Psoas muscle (tissue), 8 donors: ENCODE data around the gene USF3. TPM values are rescaled to one million over a fixed set of nuclear protein-coding genes. Genes with fewer than 3 reads are reported as not detected.

Experiments used
- ATAC-seq, 4 donors: fragments of 200-7000 bp; cut with Tn5 transposase; one replicate each; pipeline ENCODE4 v1.9.1; 2020; ENCODE audit warnings: moderate library complexity in 3 of 4, mild to moderate bottlenecking in 2 of 4
- DNase-seq, 2 donors: peaks; one replicate each; pipeline ENCODE4 v3.0.0-alpha.2; 2020
- H3K27ac ChIP-seq: fragments of 200-600 bp; one replicate; pipeline ENCODE4 v1.8.0; 2022
- H3K27me3 ChIP-seq, 3 donors: fragments of 200-600 bp in 1 of 3; one replicate each; pipeline versions ENCODE4 v1.6.1 to v1.8.0; 2013 to 2022; ENCODE audit warnings: low read length in 2 of 3, mild to moderate bottlenecking in 2 of 3, moderate library complexity in 1 of 3; ENCODE audit not compliant: insufficient read depth in 3 of 3
- H3K36me3 ChIP-seq, 2 donors: fragments of 200-600 bp in 1 of 2; one replicate each; pipeline versions ENCODE4 v1.6.1 to v1.8.0; 2013 to 2022; ENCODE audit warnings: low read depth in 1 of 2, mild to moderate bottlenecking in 1 of 2, moderate library complexity in 1 of 2; ENCODE audit not compliant: insufficient read depth in 1 of 2
- H3K4me1 ChIP-seq: fragments of 200-600 bp; one replicate; pipeline ENCODE4 v1.8.0; 2022
- H3K4me3 ChIP-seq: fragments of 200-600 bp; one replicate; pipeline ENCODE4 v1.8.0; 2022; ENCODE audit warnings: mild to moderate bottlenecking
- H3K9me3 ChIP-seq: fragments of 200-600 bp; one replicate; pipeline ENCODE4 v1.8.0; 2022
- WGBS, 3 donors: extraction: QIAGEN DNeasy Blood & Tissue Kit; methylation state at CpG; one replicate each; pipeline versions ENCODE4 v1.1.6 to v1.1.7; 2013; 5-methylcytosine and 5-hydroxymethylcytosine counted together
- intact Hi-C, 2 donors: fragments of 100-400 bp; cut with DNase I; formaldehyde crosslinking; loops; one replicate each; pipeline versions ENCODE4 v1.11.0 to v1.14.2; 2022
- polyA plus RNA-seq, 3 donors: library from polyadenylated mRNA; stranded (reverse); fragments of 200-250 nt; gene quantifications; one replicate each; pipeline ENCODE4 v1.2.3, GENCODE V29; 2013
- total RNA-seq, 4 donors: library from RNA; stranded (reverse); fragmentation: NEBNext Ultra II Directional in 2 of 4; extraction: Animal tissue kit (Norgen Biotek cat#: 25700) in 2 of 4; gene quantifications; one replicate each; pipeline versions ENCODE4 v1.2.1 to v1.2.4, GENCODE V29; 2021 to 2023
- TF ChIP-seq, protein P1 (sequence below): fragments of 200-600 bp; IDR thresholded peaks from one replicate; pipeline ENCODE4 v1.8.0; 2022; ENCODE audit warnings: antibody characterized with exemption
- donor health status: healthy with polysubstance abuse.
- donor health status: DM: no; HTN: no; CAD: no; lungs with moderate emphysema.
- donor health status: Bipolar disorder and iron deficiency.
- donor health status: healthy.
- donor health status: DM: yes; HTN: yes; CAD: no.
- donor health status: DM: no; HTN: no; CAD: no.
- donor health status: DM: no; HTN: no; CAD: no.
- donor health status: DM: yes; HTN: yes; CAD: no.

Gene USF3
- total and polyA plus RNA-seq, 7 donors, result 6.3 to 35.4 (median 20.4) TPM

DNA sequence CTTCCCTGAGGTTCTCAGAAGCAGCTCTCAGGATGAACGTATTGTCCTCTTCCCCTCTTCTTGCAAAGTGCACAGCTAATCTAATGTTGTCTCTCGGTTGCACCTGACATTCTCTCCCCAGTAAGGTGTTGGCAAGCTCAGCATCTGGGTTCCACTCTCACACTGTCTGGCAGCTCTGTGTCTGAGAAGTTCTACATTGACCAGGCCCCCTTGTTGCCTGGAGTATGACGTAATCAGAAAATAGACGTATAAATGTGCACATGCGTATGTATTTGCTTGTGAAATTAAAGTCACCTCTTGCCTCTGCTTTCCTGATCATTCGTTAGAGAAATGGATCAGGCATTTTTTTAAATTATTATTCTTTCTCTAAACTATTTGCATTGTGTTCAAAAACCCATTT lies 67.7 kb downstream of the USF3 start:
- WGBS, 3 donors, result 64 to 83% (median 68%) methylated on average over 6 of the region's 6 CpGs
- H3K4me1 ChIP-seq, result peaks cover 27% of the 10 kb centered on the region

DNA sequence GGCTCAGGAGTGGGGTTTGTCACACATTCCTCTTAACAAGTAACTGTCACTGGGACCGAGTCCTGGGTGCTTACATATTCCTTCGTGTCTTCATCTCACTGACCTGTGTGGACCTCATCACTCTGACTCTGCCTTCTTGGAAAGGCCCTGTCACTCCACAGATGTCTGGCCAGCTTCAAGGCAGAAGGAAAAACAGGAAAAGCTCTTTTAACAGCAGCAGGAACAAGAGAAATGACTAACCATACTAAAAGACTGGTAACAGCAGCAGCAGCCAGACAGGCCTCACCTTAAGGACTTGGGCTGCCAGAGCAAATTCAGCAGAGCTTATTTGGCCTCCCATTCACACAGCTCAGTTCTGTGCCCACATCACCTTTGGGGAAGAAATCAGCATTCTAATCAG lies 68.1 kb downstream of the USF3 start:
- no peak for DNase-seq
- Histone ChIP-seq H3K36me3 (no peaks in the 10 kb centered on the region), H3K4me3 (no peak overlapping the region), H3K9me3 (no peaks in the 10 kb centered on the region), H3K27me3 (no peaks in the 10 kb centered on the region), H3K27ac (peak overlapping the region; percentile 82), H3K4me1 (peaks cover 27% of the 10 kb centered on the region)
- no peak for ATAC-seq
- WGBS, 3 donors, result 37 to 76% (median 58%) methylated on average over 2 of the region's 2 CpGs
- intact Hi-C loops, result loop anchor here in 1 of 2 donors (5.0 kb wide), 1 partner anchor 116 kb away; no protein-coding TSS in a partner anchor
- TF ChIP-seq, protein P1, sequence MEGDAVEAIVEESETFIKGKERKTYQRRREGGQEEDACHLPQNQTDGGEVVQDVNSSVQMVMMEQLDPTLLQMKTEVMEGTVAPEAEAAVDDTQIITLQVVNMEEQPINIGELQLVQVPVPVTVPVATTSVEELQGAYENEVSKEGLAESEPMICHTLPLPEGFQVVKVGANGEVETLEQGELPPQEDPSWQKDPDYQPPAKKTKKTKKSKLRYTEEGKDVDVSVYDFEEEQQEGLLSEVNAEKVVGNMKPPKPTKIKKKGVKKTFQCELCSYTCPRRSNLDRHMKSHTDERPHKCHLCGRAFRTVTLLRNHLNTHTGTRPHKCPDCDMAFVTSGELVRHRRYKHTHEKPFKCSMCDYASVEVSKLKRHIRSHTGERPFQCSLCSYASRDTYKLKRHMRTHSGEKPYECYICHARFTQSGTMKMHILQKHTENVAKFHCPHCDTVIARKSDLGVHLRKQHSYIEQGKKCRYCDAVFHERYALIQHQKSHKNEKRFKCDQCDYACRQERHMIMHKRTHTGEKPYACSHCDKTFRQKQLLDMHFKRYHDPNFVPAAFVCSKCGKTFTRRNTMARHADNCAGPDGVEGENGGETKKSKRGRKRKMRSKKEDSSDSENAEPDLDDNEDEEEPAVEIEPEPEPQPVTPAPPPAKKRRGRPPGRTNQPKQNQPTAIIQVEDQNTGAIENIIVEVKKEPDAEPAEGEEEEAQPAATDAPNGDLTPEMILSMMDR, result no peak

More for the DNA sequence above, 67.7 kb downstream of the USF3 start:
- DNase-seq (no peak), ATAC-seq (no peak)
- no peaks in the 10 kb centered on the region for H3K36me3 ChIP-seq
- intact Hi-C loops, result loop anchor here in 1 of 2 donors (5.0 kb wide), 1 partner anchor 116 kb away; no protein-coding TSS in a partner anchor
- no peaks in the 10 kb centered on the region for H3K27me3 ChIP-seq
- TF ChIP-seq, protein P1, result no peak
- H3K9me3 ChIP-seq, result no peaks in the 10 kb centered on the region
- H3K27ac ChIP-seq, result peak overlapping the region; percentile 82
- no peak overlapping the region for H3K4me3 ChIP-seq

DNA sequence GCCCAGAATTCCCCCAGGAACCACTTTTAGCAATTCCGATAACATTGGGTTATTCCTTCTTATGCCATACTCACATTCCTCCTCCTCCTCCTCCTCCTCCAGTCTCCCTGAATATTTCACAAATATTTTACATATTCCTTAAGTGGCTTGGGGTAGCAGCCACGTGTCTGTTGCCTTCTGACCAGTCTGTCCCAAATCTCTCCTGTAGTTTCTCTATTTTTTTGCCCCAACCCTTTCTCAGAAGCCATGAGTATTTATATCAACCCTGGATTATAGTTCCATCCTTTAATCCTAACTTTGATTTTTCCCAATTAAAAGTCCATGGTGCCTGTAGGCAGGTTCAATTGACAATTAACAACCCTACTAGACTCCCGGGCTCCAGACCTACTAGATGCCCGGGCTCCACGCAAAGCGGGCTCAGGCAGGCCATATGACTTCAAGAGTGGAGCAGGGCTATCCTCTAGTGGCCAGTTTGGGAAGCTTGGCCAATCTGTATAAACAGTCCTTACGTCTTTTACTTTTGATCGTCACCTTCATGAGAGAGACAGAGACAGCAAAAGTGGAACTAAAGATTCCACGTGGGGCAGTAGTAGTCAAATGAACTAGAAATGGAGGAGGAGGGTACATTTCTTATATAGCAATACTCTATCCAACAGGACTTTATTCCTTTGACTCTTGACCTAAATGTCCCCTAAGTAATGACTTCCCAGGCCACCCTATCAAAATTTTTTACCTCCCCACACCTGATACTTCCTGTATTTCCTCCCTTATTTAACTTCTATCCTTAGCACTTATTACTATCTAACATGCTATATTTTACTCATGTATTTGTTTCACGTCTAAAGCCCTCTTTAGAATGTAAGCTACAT lies 69.7 kb downstream of the USF3 start:
- Histone ChIP-seq H3K27ac (peak overlapping the region; percentile 25), H3K4me1 (peaks cover 27% of the 10 kb centered on the region), H3K27me3 (no peaks in the 10 kb centered on the region), H3K4me3 (peak overlapping the region; percentile 23), H3K36me3 (no peaks in the 10 kb centered on the region), H3K9me3 (no peaks in the 10 kb centered on the region)
- TF ChIP-seq, protein P1, result peak; percentile 92
- DNase-seq, result peak; percentile 30 to 64
- intact Hi-C loops, result loop anchor here (1.0 to 5.0 kb wide), 3 partner anchors 114 to 132 kb away; no protein-coding TSS in a partner anchor
- 17 to 22% (median 19%) methylated on average over 10 of the region's 10 CpGs for WGBS, 3 donors
- peak; percentile 71 to 92 (median 82) for ATAC-seq

DNA sequence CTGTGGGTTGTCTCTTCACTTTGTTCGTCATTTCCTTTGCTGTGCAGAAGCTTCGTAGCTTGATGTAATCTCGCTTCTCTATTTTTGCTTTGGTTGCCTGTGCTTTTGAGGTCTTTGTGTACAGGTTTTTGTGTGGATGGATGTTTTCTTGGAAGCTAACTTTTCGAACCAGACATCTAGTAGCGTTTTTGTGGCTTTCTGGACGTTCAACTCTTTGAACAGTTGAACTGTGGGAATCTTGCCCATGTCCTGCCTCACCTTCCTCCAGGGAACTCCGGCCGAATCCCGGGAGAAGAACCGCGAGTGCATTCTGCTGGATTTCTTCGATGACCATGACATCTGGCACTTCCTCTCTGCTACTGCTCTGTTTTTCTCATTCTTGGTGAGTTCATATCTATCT lies 70.6 kb downstream of the USF3 start:
- Histone ChIP-seq H3K27me3 (no peaks in the 10 kb centered on the region), H3K4me1 (peaks cover 27% of the 10 kb centered on the region), H3K36me3 (no peaks in the 10 kb centered on the region), H3K4me3 (peak overlapping the region; percentile 24), H3K9me3 (no peaks in the 10 kb centered on the region), H3K27ac (no peak overlapping the region)
- DNase-seq (no peak), ATAC-seq (no peak)
- TF ChIP-seq, protein P1, result no peak
- WGBS, 3 donors, result 42 to 46% (median 42%) methylated on average over 12 of the region's 12 CpGs
- intact Hi-C loops, result loop anchor here (1.0 to 5.0 kb wide), 3 partner anchors 114 to 131 kb away; no protein-coding TSS in a partner anchor
